HG03103 (cell line): ENCODE data around the gene ULK1.

ENCODE experiments used
- ATAC-seq: cut with Tn5 transposase; IDR thresholded peaks from one replicate; pipeline ENCODE4 v1.9.1; 2021; ENCODE audit warnings: low read depth; ENCODE audit not compliant: unreplicated experiment

ULK1 gene

GRCh38 chr12:131905630-131906091 lies 11.2 kb downstream of the ULK1 start:
- ATAC-seq, result no peak

- no peak for ATAC-seq
Measured at GRCh38 chr12:131907379-131908091, 13.1 kb downstream of the ULK1 start.

- no peak for ATAC-seq
Measured at GRCh38 chr12:131908092-131909080, 14.0 kb downstream of the ULK1 start.

- ATAC-seq, result no peak
Measured at GRCh38 chr12:131909081-131909751, 14.8 kb downstream of the ULK1 start.

GRCh38 chr12:131909752-131910219 lies 15.4 kb downstream of the ULK1 start:
- ATAC-seq, result no peak

- no peak for ATAC-seq
Measured at GRCh38 chr12:131910302-131911027, 16.0 kb downstream of the ULK1 start.

- no peak for ATAC-seq
Measured at GRCh38 chr12:131911028-131911650, 16.7 kb downstream of the ULK1 start.

GRCh38 chr12:131911851-131912477 lies 17.5 kb downstream of the ULK1 start:
- no peak for ATAC-seq

- no peak for ATAC-seq
Measured at GRCh38 chr12:131912518-131913274, 18.3 kb downstream of the ULK1 start.

GRCh38 chr12:131913666-131914065 lies 19.2 kb downstream of the ULK1 start:
- ATAC-seq, result no peak

GRCh38 chr12:131914179-131914702 lies 19.8 kb downstream of the ULK1 start:
- ATAC-seq, result no peak

- no peak for ATAC-seq
Measured at GRCh38 chr12:131915000-131915689, 20.7 kb downstream of the ULK1 start.

- ATAC-seq, result no peak
Measured at GRCh38 chr12:131915823-131916222, 21.4 kb downstream of the ULK1 start.

GRCh38 chr12:131916306-131917138 lies 22.1 kb downstream of the ULK1 start:
- ATAC-seq, result no peak

GRCh38 chr12:131917139-131917710 lies 22.8 kb downstream of the ULK1 start:
- no peak for ATAC-seq

- ATAC-seq, result no peak
Measured at GRCh38 chr12:131917711-131918306, 23.4 kb downstream of the ULK1 start.
